Endometrium (tissue), 2 donors: ENCODE data around the gene DNLZ.

Experiments
- FAIRE-seq: peaks from 2 replicates; lab custom pipeline; 2012; peaks lifted over from hg19 to GRCh38; lab: Jason Lieb, UNC
- donor health status: control.
- donor health status: control.

Gene DNLZ

GRCh38 chr9:136375096-136375495 lies 11.6 kb upstream of the DNLZ start:
- no peak for FAIRE-seq

DNA sequence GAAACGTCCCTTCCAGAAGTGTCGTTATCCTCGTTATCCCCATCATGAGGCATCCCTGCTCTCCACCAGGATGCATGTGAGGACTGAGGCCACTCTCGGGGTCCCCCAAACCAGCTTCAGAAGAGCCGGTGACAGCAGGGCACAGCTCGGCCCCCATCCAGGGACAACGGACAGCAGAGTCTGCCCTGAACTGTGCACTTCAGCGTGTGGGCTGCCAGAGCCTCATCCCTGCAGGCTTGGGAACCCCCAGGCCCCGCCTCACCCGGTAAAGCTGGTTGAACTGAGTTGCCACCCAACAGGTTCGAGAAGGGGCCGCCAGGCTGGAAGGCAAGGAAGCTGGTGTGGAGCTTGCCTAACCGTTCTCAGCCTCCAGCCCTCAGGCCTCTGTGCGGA lies 10.6 kb upstream of the DNLZ start:
- FAIRE-seq = no peak

DNA sequence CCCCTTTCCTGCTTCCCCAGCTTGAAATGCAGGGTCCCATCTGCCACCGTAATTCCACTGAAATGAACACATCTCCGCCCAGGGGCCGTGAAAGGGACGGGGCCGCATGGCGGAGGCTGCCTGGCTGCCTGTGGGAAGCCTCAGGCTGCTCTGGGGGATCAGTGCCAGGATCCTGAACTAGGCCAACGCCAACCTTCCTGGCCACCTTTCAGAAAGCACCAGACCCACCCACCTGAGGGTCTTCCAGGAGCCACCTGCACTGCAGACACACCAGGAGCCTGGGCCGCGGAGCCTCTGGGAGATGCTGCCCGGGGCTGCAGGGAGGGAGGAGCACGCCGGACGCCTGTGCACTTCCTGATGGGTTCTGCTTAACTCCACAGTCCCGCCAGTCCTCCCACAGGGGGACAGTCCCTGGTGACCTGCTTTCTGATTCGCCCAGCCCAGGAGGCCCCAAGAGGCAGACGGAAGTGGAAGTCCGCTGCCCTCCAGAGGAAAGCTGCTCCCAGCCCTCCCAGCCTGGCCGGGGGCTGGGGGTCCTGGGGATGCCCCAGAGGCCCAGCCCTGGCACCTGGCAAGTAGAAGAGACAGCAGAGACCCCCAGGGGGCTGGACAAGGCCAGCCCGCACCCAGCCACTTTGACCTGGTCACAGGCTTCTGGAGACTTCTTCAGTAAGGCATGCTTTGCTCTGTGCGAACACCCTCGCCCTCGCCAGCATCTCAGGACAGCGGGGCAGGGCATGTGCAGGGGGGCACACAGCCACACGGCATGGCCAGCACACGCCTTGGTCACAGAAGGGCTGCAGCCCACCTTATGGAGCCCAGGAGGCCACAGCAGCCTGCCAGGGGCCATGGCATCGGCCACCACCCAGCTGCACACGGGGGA lies 10.0 kb upstream of the DNLZ start, which contains the start of gene CARD9:
Gene CARD9, minus strand, starts transcription at position 370 of the 883 bp plus-strand sequence. CDS start 1,591 bp downstream, outside the sequence.
- no peak for FAIRE-seq

DNA sequence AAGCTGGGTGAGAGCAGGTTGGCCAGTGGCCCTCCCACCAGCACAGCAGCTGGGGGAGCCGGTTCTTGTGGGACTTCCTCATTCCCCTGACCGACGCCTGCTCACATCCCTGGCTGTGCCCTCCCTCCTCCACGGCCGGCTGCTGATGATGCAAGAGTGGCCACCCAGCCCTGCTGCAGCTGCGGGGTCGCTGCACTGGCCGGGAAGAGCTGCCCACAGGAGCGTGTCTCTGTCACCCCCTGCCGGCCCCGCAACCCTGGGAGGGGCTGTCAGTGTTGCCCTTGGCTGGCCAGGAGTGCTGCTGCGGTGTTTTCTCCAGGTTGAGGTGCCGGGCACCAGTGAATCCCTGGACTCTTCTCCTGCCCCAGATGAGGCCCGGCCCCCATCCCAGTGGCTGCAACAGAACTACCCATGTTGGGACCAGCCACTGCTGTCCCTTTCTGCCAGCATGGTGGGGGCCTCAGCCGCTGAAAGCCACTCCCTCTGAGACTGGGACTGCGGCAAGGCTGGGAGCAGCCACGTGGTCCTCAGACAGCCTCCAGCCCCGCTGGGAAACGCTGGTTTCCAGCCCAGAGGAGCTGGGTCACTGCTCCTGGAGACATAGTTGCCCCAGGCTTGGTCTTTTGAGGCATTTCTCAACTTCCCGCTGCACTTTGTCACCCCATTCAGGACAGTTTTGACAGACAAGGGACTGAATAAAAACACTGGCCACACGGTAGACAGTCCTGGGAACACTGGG lies 9.2 kb upstream of the DNLZ start:
- no peak for FAIRE-seq

GRCh38 chr9:136372006-136372405 lies 8.5 kb upstream of the DNLZ start:
- no peak for FAIRE-seq

DNA sequence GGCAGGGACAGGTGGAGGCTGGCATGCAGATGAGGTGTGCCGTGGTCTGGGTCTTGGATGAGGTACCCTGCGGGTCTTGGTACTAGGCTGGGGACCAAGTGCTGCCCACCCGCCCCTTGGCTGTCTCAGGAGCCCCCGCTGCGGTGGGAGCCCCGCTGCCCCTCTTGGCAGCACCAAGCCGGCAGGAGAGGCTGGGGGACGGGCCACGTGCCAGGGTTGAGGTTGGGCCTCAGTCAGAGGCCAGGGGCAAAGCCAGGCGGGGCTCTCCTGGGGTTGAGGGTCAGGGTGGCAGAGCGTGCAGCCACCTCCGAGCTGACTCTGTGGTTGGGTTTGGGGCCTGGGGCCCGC lies 8.0 kb upstream of the DNLZ start:
- FAIRE-seq = no peak

GRCh38 chr9:136370687-136371532 lies 7.4 kb upstream of the DNLZ start:
- no peak for FAIRE-seq

DNA sequence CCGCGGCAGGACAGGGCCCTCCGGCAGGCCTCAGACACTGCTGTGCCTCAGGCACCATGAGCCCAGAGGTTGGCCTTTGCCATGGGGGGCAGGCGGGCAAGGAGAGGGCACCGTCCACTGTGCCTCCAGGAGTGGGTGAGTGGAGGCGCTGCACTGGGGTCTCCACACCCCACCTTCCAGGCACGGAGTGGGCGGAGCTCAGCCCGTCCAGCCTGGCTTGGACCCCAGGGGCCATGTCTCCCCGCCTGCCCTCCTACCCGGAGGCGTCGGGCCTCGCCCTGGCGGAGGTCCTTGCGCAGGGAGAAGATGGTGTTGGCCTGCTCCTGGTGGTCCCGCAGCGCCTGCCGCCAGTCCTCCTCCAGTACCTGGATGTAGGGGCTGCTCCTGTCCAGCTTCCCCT lies 6.5 kb upstream of the DNLZ start:
- FAIRE-seq = no peak

GRCh38 chr9:136368190-136368589 lies 4.6 kb upstream of the DNLZ start:
- FAIRE-seq = no peak

DNA sequence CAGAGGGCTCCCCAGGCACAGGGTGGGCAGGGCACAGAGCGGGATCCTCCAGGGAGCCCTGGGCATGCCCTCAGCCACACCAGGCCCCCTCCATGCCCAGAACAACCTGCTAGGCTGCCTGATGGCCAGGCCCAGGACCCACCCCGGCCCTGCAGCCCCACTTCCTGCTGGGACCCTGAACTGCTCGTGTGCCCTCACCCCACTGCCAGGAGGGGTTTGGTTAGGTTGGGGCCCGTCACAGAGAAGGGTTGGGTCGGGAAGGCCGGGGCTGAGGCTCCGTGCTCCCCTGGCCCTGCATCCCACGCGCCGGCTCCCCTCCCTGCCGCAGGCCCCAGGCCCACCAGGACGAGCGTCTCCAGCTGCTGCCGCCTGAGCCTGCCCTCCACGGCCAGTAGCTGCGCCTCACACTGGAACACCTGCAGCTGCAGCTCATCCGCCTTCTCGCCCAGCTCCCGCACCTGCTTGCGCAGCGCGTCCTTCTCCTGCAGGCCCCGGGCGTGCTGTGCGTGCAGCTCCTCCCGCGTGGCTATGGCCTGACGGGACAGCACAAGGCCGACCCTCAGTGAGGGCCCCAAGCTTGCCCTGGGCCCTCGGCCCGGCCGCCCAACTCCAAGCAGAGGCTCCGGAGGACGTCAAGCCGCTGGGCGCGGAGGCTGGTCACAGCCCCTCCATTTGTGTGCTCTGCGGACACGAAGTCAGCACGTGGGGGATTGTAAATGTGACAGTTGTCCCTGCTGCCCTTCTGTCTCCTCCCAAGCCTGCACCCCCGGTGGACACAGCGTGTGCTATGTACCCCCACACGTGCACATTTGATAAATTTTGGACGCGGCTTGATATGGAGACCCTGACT lies 4.0 kb upstream of the DNLZ start:
- FAIRE-seq = no peak

DNA sequence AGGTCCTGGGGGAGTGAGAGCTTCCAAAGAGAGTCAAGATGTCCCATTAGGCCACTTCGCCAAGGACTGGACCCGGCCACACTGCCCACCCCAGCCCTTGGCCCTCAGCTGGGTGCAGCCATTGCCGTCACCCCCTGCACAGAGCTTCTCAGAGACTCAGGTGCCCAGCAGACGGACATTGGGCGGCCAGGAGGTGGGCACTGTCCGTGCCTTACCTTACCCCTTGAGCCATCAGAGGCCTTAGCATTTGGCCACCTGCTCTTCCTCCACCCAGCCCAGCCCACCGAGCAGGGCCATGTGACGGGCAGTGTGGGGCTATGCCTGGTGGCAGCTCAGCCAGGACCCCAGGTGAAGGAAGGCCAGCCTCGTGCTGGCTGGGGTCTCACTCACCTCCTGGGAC lies 3.3 kb upstream of the DNLZ start:
- FAIRE-seq = no peak

GRCh38 chr9:136365775-136366222 lies 2.3 kb upstream of the DNLZ start:
- FAIRE-seq = no peak

- no peak for FAIRE-seq
Measured at GRCh38 chr9:136364942-136365774, 1.6 kb upstream of the DNLZ start.

- FAIRE-seq = no peak
Measured at GRCh38 chr9:136363949-136364748, 605 bp upstream of the DNLZ start.

- FAIRE-seq = no peak
Measured at GRCh38 chr9:136362450-136362784, 1.1 kb downstream of the DNLZ start.

DNA sequence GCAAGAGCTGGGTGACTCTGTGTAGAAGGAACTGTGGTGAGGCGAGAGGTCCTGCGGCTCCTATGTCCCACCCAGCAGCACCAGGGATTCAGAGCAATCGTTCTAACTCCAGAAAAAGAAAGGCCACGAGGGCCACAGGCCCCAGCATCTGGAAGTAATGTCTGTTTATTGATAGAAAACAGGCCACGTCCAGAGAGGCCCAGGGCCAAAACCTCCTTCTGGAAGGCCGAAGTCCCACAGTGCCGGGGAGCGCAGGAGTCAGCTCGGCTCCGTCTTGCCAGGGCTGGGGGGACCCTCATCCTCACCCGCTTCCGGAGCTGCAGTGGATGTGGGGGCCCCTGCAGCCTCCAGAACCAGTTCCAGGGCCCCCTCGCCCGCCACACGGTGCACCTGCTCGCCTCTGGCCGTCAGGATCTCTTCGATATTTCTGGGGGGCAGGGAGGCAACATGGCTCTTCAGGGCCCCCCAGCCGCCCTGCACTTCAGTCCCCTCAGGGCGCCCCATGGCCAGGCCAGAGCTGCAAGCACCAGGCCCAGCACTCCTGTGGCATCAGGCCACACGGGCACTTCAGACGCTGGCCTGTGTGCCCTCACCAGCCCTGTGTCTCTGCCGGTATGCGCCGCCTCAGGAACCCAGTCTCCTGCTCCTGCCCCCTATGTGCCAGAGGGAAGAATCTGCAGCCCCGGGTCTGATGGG lies 1.6 kb downstream of the DNLZ start:
- no peak for FAIRE-seq

- no peak for FAIRE-seq
Measured at GRCh38 chr9:136361047-136361753, 2.3 kb downstream of the DNLZ start.
